Measurements from ENCODE around the gene ZNF598. TPM values are rescaled to one million over a fixed set of nuclear protein-coding genes. Genes with fewer than 3 reads are reported as not detected.

The ZNF598 gene
- polyA plus RNA-seq, 1 of the 3 experiments (the other 2 are of a cell fraction), result 47.8 TPM

GRCh38 chr16:2001456-2002355, 7.9 kb downstream of the ZNF598 start:
- peaks cover 8 to 64% of the 10 kb centered on the region in 2 experiments for H3K36me3 ChIP-seq (replicated peaks in 1 of 2; ENCODE audit: control insufficient read depth in 1 of 2, insufficient read depth in 2 of 2, low read length in 1 of 2)
- no peaks in the 10 kb centered on the region for H3K9me3 ChIP-seq
- H3K4me2 ChIP-seq, result no peak overlapping the region
- no peak for TF ChIP-seq RCOR1 (IDR thresholded peaks at IDR 0.05; ENCODE audit: low read length)
- no peak for TF ChIP-seq RAD21 (IDR thresholded peaks at IDR 0.05; ENCODE audit: low read length)
- no peak for TF ChIP-seq USF1 (IDR thresholded peaks at IDR 0.05; ENCODE audit: borderline replicate concordance, low read depth)
- no peak for TF ChIP-seq ELF1 (IDR thresholded peaks at IDR 0.05)
- no peak for TF ChIP-seq MEF2A (IDR thresholded peaks at IDR 0.05; ENCODE audit: borderline replicate concordance, low read depth)
- TF ChIP-seq USF2 (IDR thresholded peaks at IDR 0.05; ENCODE audit: borderline replicate concordance, low read depth, low read length), result no peak
- TF ChIP-seq REST (IDR thresholded peaks at IDR 0.05; ENCODE audit: low read depth, low read length), result no peak
- ChIA-PET CTCF (interaction anchor here (0.7 to 1.4 kb wide), 3 partner anchors 18 to 139 kb away, joined by 3 to 4 read pairs (median 3); partner anchors contain the start of gene GFER), POLR2A (interaction anchor here (1.4 kb wide), 1 partner anchor 154 kb away, joined by 4 read pairs; the partner anchor contains the start of gene TRAF7)
- peaks cover 8% of the 10 kb centered on the region for H3F3A ChIP-seq (replicated peaks; ENCODE audit: insufficient read depth)
- peaks cover 48% of the 10 kb centered on the region for H3K79me2 ChIP-seq (ENCODE audit: insufficient read depth)
- H2AFZ ChIP-seq (ENCODE audit: low read depth), result no peak overlapping the region
- no peak overlapping the region for H3K9ac ChIP-seq
- no peak for DNase-seq
- H3K27me3 ChIP-seq (ENCODE audit: insufficient read depth), result no peaks in the 10 kb centered on the region
- H3K4me1 ChIP-seq (ENCODE audit: control insufficient read depth in 1 of 2, insufficient read depth in 2 of 2, low read depth in 1 of 2, low read length in 1 of 2), result peaks cover 12 to 33% of the 10 kb centered on the region in 2 experiments; a peak in 3 of 4 replicates
- no peak overlapping the region for H3K27ac ChIP-seq (ENCODE audit: low read depth in 2 of 2, low read length in 1 of 2)
- WGBS (ENCODE audit: low lambda C conversion rate), result 97% methylated on average over 26 of the region's 53 CpGs
- no peak overlapping the region for H3K4me3 ChIP-seq (ENCODE audit: low read depth in 2 of 2, low read length in 1 of 2)
- H4K20me1 ChIP-seq (ENCODE audit: insufficient read depth), result peaks cover 48% of the 10 kb centered on the region
- no peaks in the 10 kb centered on the region for H3K9me2 ChIP-seq

- Histone ChIP-seq H3K4me2 (no peak overlapping the region), H2AFZ (ENCODE audit: low read depth) (no peak overlapping the region), H3K4me1 (ENCODE audit: control insufficient read depth in 1 of 2, insufficient read depth in 2 of 2, low read depth in 1 of 2, low read length in 1 of 2) (peaks cover 9 to 26% of the 10 kb centered on the region in 2 experiments; a peak in 3 of 4 replicates), H3K27me3 (ENCODE audit: insufficient read depth) (no peaks in the 10 kb centered on the region), H3K4me3 (ENCODE audit: low read depth in 2 of 2, low read length in 1 of 2) (no peak overlapping the region), H3K9me2 (no peaks in the 10 kb centered on the region), H3K9me3 (no peaks in the 10 kb centered on the region), H3K9ac (no peak overlapping the region), H3K79me2 (ENCODE audit: insufficient read depth) (peaks cover 42% of the 10 kb centered on the region), H3K27ac (ENCODE audit: low read depth in 2 of 2, low read length in 1 of 2) (no peak overlapping the region), H3F3A (replicated peaks; ENCODE audit: insufficient read depth) (peaks cover 13% of the 10 kb centered on the region), H3K36me3 (replicated peaks in 1 of 2; ENCODE audit: control insufficient read depth in 1 of 2, insufficient read depth in 2 of 2, low read length in 1 of 2) (peaks cover 8 to 62% of the 10 kb centered on the region in 2 experiments), H4K20me1 (ENCODE audit: insufficient read depth) (peaks cover 42% of the 10 kb centered on the region)
- ChIA-PET CTCF (interaction anchor here (1.3 to 1.4 kb wide), 2 partner anchors 17 to 139 kb away, joined by 3 to 4 read pairs; partner anchors contain the start of gene GFER), POLR2A (no interaction called here)
- WGBS (ENCODE audit: low lambda C conversion rate), result 91% methylated on average over 13 of the region's 19 CpGs
- no peak for DNase-seq
- TF ChIP-seq GATA2 (CRISPR knock-in tag; IDR thresholded peaks at IDR 0.05) (no peak), MAX (IDR thresholded peaks at IDR 0.05; ENCODE audit: low read depth) (no peak), USF2 (IDR thresholded peaks at IDR 0.05; ENCODE audit: borderline replicate concordance, low read depth, low read length) (no peak), TAF1 (IDR thresholded peaks at IDR 0.05; ENCODE audit: borderline replicate concordance, low read depth, low read length) (no peak), SIN3A (IDR thresholded peaks at IDR 0.05; ENCODE audit: borderline replicate concordance, low read depth, low read length) (no peak), CTCF (IDR thresholded peaks at IDR 0.05) (no peak), CHD2 (IDR thresholded peaks at IDR 0.05; ENCODE audit: low read length, partially characterized antibody) (no peak), POLR2AphosphoS5 (IDR thresholded peaks at IDR 0.05; ENCODE audit: low read depth, low read length) (no peak), RFX5 (IDR thresholded peaks at IDR 0.05; ENCODE audit: low read length) (no peak)
Observed at GRCh38 chr16:2001035-2001434, 8.6 kb downstream of the ZNF598 start.

Data from SK-N-SH (cell line).